HG03520 (cell line): ENCODE results near the gene GSTM2.

ENCODE experiments used
- ATAC-seq: cut with Tn5 transposase; IDR thresholded peaks from one replicate; pipeline ENCODE4 v1.9.1; 2021; ENCODE audit warnings: mild to moderate bottlenecking, moderate library complexity; ENCODE audit not compliant: unreplicated experiment

Gene GSTM2

DNA sequence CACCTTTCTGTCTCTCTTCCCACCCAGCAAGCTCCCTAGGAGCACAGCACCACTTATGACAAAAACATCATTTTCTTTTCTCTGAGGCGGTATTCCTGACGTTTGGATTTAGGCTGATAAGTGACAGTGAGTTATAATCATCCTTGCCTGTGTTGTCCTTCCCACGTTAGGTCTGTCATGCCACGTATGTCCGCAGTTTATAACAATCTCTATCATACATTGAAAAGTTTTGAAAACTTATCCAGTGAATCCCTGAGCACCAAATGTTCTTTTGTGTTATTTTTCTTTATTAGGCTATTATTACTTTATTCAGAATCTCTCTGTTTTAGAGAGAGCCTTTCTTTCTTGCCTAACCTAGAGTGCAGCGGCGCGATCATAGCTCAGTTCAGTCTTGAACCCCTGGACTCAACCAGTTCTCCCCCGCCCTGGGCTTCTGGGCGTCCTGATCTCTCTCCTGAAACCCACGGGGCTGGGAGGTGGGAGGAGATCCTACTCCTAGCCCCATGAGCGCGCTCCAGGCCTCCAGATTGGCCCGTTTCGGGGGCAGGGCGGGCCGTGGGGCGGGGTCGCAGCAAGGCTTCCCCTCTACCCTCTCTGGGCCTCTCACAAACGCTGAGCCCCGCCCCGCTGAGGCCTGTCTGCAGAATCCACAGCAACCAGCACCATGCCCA is at the start of gene GSTM2:
GSTM2 (plus strand) TSS at position 606 of the 671 bp plus-strand sequence; CDS start at position 665, 59 bp downstream.
- ATAC-seq = peak; percentile 66

- ATAC-seq = no peak
These were observed 48.9 kb upstream of the GSTM2 start for GRCh38 chr1:109618661-109619575.

- peak; percentile 43 for ATAC-seq
These were observed 48.1 kb upstream of the GSTM2 start, which contains the start of the genes AMPD2 and GNAT2 for GRCh38 chr1:109619576-109620400. Gene AMPD2, plus strand, starts transcription at chr1:109619837. Its CDS starts 1,339 bp downstream, at chr1:109621176. Gene GNAT2, minus strand, starts transcription at chr1:109619616. Its CDS starts 6,746 bp downstream, at chr1:109612870.

DNA sequence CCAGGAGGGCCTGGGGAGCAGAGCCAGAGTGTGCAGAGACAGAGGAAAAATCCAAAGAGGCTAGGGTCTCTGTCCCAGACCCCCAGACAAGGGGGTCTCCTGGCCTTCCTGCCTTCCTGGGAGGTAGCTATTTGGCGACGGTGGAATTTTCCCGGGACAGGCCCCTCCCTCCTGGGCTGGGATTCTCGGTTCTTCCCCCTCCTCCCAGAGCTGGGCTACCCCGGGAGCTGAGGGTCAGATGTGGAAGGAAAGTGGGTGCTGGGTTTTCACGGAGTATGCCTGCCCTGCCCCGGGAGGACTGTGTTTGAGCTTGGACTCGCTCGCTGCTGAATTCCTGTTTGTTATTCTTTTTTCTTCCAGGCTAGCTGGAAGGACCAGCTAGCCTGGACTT is 47.5 kb upstream of the GSTM2 start:
- ATAC-seq = no peak

DNA sequence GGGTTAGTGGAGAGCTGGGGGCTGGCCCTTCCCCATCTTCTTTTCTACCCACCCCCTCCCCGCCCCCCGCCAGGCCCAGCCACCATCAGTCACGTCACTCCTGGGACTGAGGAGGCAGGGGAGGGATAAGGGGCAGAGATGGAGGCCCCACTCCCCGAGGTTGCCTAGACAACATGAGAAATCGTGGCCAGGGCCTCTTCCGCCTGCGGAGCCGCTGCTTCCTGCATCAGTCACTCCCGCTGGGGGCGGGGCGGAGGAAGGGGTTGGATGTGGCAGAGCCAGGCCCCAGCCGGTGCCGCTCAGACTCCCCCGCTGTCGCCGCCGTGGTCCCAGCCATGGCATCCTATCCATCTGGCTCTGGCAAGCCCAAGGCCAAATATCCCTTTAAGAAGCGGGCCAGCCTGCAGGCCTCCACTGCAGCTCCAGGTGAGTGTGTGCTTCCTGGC is 47.0 kb upstream of the GSTM2 start:
- ATAC-seq = peak; percentile 64

- no peak for ATAC-seq
These were observed 46.3 kb upstream of the GSTM2 start for GRCh38 chr1:109621379-109622136.

GRCh38 chr1:109622137-109622892 is 45.5 kb upstream of the GSTM2 start:
- no peak for ATAC-seq

DNA sequence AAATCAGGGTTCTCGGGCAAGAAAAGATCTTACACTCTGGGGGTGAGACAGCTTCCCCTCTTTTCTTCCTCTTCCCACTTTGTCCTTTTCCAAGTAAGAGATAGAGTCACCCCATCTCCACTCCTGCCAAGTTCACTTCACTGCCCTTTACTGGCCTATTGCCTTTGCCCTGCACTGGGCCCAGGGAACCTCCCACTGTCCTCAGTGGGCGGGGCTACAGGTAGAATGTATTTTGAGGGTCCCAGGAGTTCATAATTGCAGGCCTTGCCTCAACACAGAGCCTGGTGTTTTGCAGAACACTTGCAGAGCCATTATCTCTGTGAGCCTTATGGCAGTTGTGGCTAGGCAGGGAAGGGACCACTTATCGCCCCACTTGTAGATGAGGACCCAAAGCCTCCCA is 45.0 kb upstream of the GSTM2 start:
- ATAC-seq = no peak

- no peak for ATAC-seq
These were observed 44.2 kb upstream of the GSTM2 start for GRCh38 chr1:109623601-109624161.

DNA sequence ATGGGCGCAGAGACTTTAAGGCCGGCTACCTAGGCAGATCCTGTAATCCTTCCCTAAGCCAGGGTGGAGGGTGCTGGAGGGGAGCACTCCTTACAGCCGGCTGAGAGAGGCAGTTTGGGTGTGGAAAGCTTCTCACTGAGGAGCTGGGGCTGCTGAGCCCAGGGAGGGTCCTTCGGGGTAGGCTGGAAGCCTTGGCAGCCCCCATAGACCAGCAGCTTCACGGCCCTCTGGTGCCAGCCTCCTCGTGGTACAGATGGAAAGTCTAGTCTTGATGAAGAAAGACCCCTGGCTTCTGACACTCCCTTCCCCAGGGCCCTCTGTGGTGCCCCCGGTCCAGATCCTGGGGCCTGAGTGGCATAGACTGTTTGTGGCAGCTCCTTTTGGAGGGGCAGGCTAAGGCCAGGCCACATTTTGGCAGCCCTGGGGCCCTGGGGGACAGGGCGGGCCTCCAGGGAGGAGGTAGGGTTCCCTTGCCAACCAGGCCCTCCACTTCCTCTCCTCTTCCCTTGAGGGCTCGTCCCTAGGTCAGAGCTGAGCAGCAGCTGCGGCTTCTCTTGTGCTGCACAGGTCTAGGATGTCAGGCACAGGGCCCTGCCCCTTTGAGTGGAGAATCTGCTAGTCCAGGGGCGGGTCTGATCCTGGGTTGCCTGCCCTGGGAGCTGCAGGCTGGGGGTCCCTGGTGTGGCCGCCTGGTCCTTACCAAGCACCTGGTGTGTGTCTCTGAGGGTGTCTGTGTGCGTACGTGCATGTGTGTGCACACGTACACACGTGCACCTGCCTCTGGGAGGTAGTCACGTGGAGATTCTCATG is 43.5 kb upstream of the GSTM2 start:
- no peak for ATAC-seq

- no peak for ATAC-seq
These were observed 42.7 kb upstream of the GSTM2 start for GRCh38 chr1:109625176-109625575.

- no peak for ATAC-seq
These were observed 42.0 kb upstream of the GSTM2 start for GRCh38 chr1:109625601-109626560.

- no peak for ATAC-seq
These were observed 41.0 kb upstream of the GSTM2 start for GRCh38 chr1:109626682-109627408.

- ATAC-seq = no peak
These were observed 40.0 kb upstream of the GSTM2 start for GRCh38 chr1:109627692-109628399.

DNA sequence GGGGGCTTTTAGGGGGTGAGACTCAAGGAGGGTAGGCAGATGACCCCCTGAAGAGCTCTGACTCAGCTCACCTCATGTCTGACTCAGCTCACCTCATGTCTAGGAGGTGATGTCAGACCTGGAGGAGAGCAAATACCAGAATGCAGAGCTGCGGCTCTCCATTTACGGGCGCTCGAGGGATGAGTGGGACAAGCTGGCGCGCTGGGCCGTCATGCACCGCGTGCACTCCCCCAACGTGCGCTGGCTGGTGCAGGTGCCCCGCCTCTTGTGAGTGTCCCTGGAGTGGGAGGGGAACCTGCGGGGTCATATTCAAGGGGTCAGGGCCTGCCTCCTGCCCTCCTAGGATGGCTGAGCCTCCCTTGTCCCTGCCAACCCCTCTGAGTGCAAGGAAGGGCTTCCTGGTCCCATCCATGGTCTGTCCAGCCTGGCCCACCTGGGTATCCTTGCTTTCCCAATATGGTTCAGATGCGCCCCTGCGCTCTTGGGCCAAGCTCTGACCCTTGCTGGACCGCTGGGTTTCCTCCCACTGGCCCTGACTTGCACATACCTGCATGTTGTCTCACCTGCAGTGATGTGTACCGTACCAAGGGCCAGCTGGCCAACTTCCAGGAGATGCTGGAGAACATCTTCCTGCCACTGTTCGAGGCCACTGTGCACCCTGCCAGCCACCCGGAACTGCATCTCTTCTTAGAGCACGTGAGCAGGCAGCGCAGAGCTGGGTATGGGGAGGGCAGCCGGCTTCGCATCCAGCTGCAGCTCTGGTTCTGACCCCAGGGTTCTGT is 39.1 kb upstream of the GSTM2 start:
- no peak for ATAC-seq
